ENCODE results near the gene SLC25A19.

The SLC25A19 gene

GRCh38 chr17:75228847-75229246 is 60.4 kb downstream of the SLC25A19 start:
- no peak for TF ChIP-seq CTCF (IDR thresholded peaks at IDR 0.05; ENCODE audit: borderline replicate concordance, insufficient read depth, low read depth, low read length)
- H3K4me3 ChIP-seq (ENCODE audit: low read depth, low read length) = no peak overlapping the region

GRCh38 chr17:75228305-75228704 is 60.9 kb downstream of the SLC25A19 start:
- TF ChIP-seq CTCF (IDR thresholded peaks at IDR 0.05; ENCODE audit: borderline replicate concordance, insufficient read depth, low read depth, low read length) = no peak
- H3K4me3 ChIP-seq (ENCODE audit: low read depth, low read length) = no peak overlapping the region

- no peak overlapping the region for H3K4me3 ChIP-seq (ENCODE audit: low read depth, low read length)
- TF ChIP-seq CTCF (IDR thresholded peaks at IDR 0.05; ENCODE audit: borderline replicate concordance, insufficient read depth, low read depth, low read length) = no peak
Observed at GRCh38 chr17:75227729-75228128, 61.5 kb downstream of the SLC25A19 start.

- no peak overlapping the region for H3K4me3 ChIP-seq (ENCODE audit: low read depth, low read length)
- TF ChIP-seq CTCF (IDR thresholded peaks at IDR 0.05; ENCODE audit: borderline replicate concordance, insufficient read depth, low read depth, low read length) = no peak
Observed at GRCh38 chr17:75225016-75225415, 64.2 kb downstream of the SLC25A19 start.
